ENCODE measurements around the gene VOPP1.

DNA sequence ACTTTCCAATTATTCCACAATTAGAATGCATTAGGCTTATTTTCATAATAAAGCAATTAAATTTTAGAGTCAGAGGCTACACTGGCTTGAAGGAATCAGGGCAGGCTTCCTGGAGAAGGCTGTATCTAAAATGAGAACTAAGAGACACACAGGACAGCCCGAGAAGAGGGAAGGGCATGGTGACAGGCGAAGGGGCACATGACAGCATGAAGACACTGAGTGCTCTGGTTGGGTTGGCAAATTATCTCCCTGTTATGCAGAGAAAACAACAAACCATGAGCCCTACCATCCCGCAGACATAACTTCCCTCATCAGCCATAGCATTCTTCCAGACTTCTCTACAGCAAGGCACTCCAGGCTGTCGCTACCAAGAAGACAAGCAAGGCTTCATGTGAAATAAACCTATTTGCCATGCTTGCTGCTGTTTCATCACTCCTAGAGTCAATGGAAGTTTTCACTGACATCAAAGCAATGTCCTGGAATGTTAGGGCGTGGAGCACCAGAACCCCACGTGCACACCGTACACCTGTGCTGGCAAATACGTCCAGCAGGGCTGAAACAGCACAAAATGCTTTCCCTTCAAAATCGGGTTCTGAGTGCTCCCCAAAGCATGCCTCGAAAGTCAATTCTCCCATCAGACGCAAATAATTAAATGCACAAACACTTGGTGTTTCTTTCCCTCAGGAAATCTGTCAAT, 21.3 kb downstream of the VOPP1 start:
- TF ChIP-seq, protein P1, sequence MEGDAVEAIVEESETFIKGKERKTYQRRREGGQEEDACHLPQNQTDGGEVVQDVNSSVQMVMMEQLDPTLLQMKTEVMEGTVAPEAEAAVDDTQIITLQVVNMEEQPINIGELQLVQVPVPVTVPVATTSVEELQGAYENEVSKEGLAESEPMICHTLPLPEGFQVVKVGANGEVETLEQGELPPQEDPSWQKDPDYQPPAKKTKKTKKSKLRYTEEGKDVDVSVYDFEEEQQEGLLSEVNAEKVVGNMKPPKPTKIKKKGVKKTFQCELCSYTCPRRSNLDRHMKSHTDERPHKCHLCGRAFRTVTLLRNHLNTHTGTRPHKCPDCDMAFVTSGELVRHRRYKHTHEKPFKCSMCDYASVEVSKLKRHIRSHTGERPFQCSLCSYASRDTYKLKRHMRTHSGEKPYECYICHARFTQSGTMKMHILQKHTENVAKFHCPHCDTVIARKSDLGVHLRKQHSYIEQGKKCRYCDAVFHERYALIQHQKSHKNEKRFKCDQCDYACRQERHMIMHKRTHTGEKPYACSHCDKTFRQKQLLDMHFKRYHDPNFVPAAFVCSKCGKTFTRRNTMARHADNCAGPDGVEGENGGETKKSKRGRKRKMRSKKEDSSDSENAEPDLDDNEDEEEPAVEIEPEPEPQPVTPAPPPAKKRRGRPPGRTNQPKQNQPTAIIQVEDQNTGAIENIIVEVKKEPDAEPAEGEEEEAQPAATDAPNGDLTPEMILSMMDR (conservative IDR thresholded peaks at IDR 0.05; ENCODE audit: low read depth, low read length): no peak
- TF ChIP-seq EZH2 (IDR thresholded peaks at IDR 0.05; ENCODE audit: low read length, unreplicated experiment): no peak
- no peak for TF ChIP-seq EZH2phosphoT487 (IDR thresholded peaks at IDR 0.05; ENCODE audit: borderline replicate concordance, low read length)
